Activated CD4-positive, alpha-beta T cell treated with anti-CD3 and anti-CD28 coated beads for 1 hour (primary cell): ENCODE data around the gene IFNGR1.
"Not testable (repeated sequence)": the region's sequence is repeated elsewhere in the genome, so short reads cannot be mapped to it uniquely, and the experiment has no call there.

Experiments
- DNase-seq: peaks from one replicate; pipeline ENCODE4 v3.0.0-alpha.2; 2020

Gene IFNGR1

GRCh38 chr6:137218917-137219663 is at the start of gene IFNGR1:
Gene IFNGR1, minus strand, starts transcription at chr6:137219385. Its CDS starts 58 bp downstream, at chr6:137219327.
- peak; percentile 91 for DNase-seq

- DNase-seq, result no peak
Measured at GRCh38 chr6:137268911-137269310, 49.7 kb upstream of the IFNGR1 start.

- no peak for DNase-seq
Measured at GRCh38 chr6:137266309-137266586, 47.1 kb upstream of the IFNGR1 start.

GRCh38 chr6:137265561-137266308 is 46.5 kb upstream of the IFNGR1 start:
- DNase-seq, result no peak

- no peak for DNase-seq
Measured at GRCh38 chr6:137264311-137265075, 45.3 kb upstream of the IFNGR1 start.

GRCh38 chr6:137261761-137262160 is 42.6 kb upstream of the IFNGR1 start:
- no peak for DNase-seq

GRCh38 chr6:137261361-137261760 is 42.2 kb upstream of the IFNGR1 start:
- no peak for DNase-seq

- DNase-seq, result no peak
Measured at GRCh38 chr6:137260217-137260616, 41.0 kb upstream of the IFNGR1 start.

GRCh38 chr6:137259349-137259748 is 40.2 kb upstream of the IFNGR1 start:
- DNase-seq, result no peak

GRCh38 chr6:137258170-137258569 is 39.0 kb upstream of the IFNGR1 start:
- no peak for DNase-seq

GRCh38 chr6:137256350-137257103 is 37.3 kb upstream of the IFNGR1 start:
- DNase-seq, result no peak

- DNase-seq, result no peak
Measured at GRCh38 chr6:137254966-137255365, 35.8 kb upstream of the IFNGR1 start.

- not testable (repeated sequence) for DNase-seq
Measured at GRCh38 chr6:137254430-137254829, 35.2 kb upstream of the IFNGR1 start.

GRCh38 chr6:137248702-137249101 is 29.5 kb upstream of the IFNGR1 start:
- DNase-seq, result no peak

- no peak for DNase-seq
Measured at GRCh38 chr6:137247724-137248123, 28.5 kb upstream of the IFNGR1 start.

- DNase-seq, result no peak
Measured at GRCh38 chr6:137246791-137247202, 27.6 kb upstream of the IFNGR1 start.

GRCh38 chr6:137246164-137246563 is 27.0 kb upstream of the IFNGR1 start:
- no peak for DNase-seq

- no peak for DNase-seq
Measured at GRCh38 chr6:137241481-137242038, 22.4 kb upstream of the IFNGR1 start.

GRCh38 chr6:137240168-137240567 is 21.0 kb upstream of the IFNGR1 start:
- no peak for DNase-seq

GRCh38 chr6:137237413-137238170 is 18.4 kb upstream of the IFNGR1 start:
- DNase-seq, result no peak

GRCh38 chr6:137236581-137237355 is 17.6 kb upstream of the IFNGR1 start:
- no peak for DNase-seq
